OCI-LY7 (cell line): ENCODE data around the gene FPR1. TPM values are rescaled to one million over a fixed set of nuclear protein-coding genes. Genes with fewer than 3 reads are reported as not detected.

Source experiments
- BruUV-seq: library from RNA; stranded (reverse); fragments of 400-500 nt; replicated peaks from 2 replicates; lab custom pipeline; 2021; lab: Mats Ljungman, UMichigan
- CTCF ChIA-PET: fragments of 300-600 bp; sonication (Branson Sonifier 250); formaldehyde crosslinking; loops from one replicate; lab custom pipeline; 2022; ENCODE audit warnings: antibody characterized with exemption; ENCODE audit not compliant: unreplicated experiment; lab: Charles Lee
- POLR2A ChIA-PET: fragments of 300-600 bp; sonication (Branson Sonifier 250); formaldehyde crosslinking; loops from one replicate; lab custom pipeline; 2022; ENCODE audit warnings: antibody characterized with exemption; lab: Charles Lee
- DNase-seq: peaks from one replicate; pipeline ENCODE4 v3.0.0-alpha.2; 2015; ENCODE audit warnings: low spot score
- H2AFZ ChIP-seq: fragments of 200-600 bp; sonication (generic), shearing (Covaris generic); 2 replicates; pipeline ENCODE4 v1.6.1; 2014; ENCODE audit warnings: mild to moderate bottlenecking, antibody characterized with exemption, low read length, moderate library complexity
- H3K27ac ChIP-seq: fragments of 200-600 bp; sonication (generic); 2 replicates; pipeline ENCODE4 v1.5.1; 2014; ENCODE audit warnings: mixed run types, low read depth, mild to moderate bottlenecking, moderate library complexity, low read length, inconsistent platforms; ENCODE audit not compliant: poor library complexity, severe bottlenecking
- H3K36me3 ChIP-seq: fragments of 200-600 bp; sonication (generic); 2 replicates; pipeline ENCODE4 v1.6.1; 2014; ENCODE audit warnings: mild to moderate bottlenecking, antibody characterized with exemption, low read length, moderate library complexity, mixed read lengths; ENCODE audit not compliant: insufficient read depth
- H3K4me1 ChIP-seq: fragments of 200-600 bp; sonication (generic); 2 replicates; pipeline ENCODE4 v1.5.1; 2014; ENCODE audit warnings: mild to moderate bottlenecking, low read length; ENCODE audit not compliant: insufficient read depth, poor library complexity, severe bottlenecking
- H3K4me2 ChIP-seq: fragments of 200-600 bp; sonication (generic); 2 replicates; pipeline ENCODE4 v1.6.1; 2014; ENCODE audit warnings: mild to moderate bottlenecking, low read length
- H3K4me3 ChIP-seq: fragments of 200-600 bp; sonication (generic); 2 replicates; pipeline ENCODE4 v1.5.1; 2014; ENCODE audit warnings: mild to moderate bottlenecking, low read depth, low read length; ENCODE audit not compliant: poor library complexity, severe bottlenecking
- H3K79me2 ChIP-seq: fragments of 200-600 bp; sonication (generic); 2 replicates; pipeline ENCODE4 v1.6.1; 2016; ENCODE audit warnings: low read depth, mild to moderate bottlenecking, low read length, moderate library complexity, mixed read lengths; ENCODE audit not compliant: insufficient read depth
- H3K9me2 ChIP-seq: fragments of 200-600 bp; sonication (generic); 2 replicates; pipeline ENCODE4 v1.6.1; 2016; ENCODE audit warnings: mild to moderate bottlenecking, low read length, mixed read lengths; ENCODE audit not compliant: insufficient read depth
- H3K9me3 ChIP-seq: fragments of 200-600 bp; sonication (generic); 2 replicates; pipeline ENCODE4 v1.6.1; 2014; ENCODE audit warnings: mild to moderate bottlenecking, mixed run types, low read length, mixed read lengths
- H4K20me1 ChIP-seq: fragments of 200-600 bp; sonication (generic); 2 replicates; pipeline ENCODE4 v1.6.1; 2014; ENCODE audit warnings: mild to moderate bottlenecking, antibody characterized with exemption, low read length, moderate library complexity, mixed read lengths; ENCODE audit not compliant: insufficient read depth
- EZH2phosphoT487 ChIP-seq: fragments of 200-600 bp; sonication (generic); IDR thresholded peaks from 2 replicates; pipeline ENCODE4 v1.6.1; 2018; ENCODE audit warnings: low read depth, borderline replicate concordance, mild to moderate bottlenecking, mixed run types, antibody characterized with exemption, low read length, moderate library complexity, mixed read lengths
- intact Hi-C: fragments of 100-400 bp; cut with micrococcal nuclease; formaldehyde crosslinking; loops from one replicate; pipeline ENCODE4 v1.10.0; 2022; ENCODE audit not compliant: unreplicated experiment
- total RNA-seq, 2 experiments: library from RNA; depleted of rRNA in 1 of 2; stranded (reverse); fragments of >200 nt in 1 of 2; shearing (Covaris generic) in 1 of 2; gene quantifications; 2 replicates each; pipeline ENCODE4 v1.2.3, GENCODE V29; 2014 to 2022
- TF ChIP-seq, protein P1 (sequence below): fragments of 200-600 bp; sonication (generic); conservative IDR thresholded peaks from 2 replicates; pipeline ENCODE4 v1.5.1; 2014; ENCODE audit warnings: mild to moderate bottlenecking, antibody characterized with exemption, low read length, moderate library complexity, mixed read lengths

Gene FPR1
- total RNA-seq, 2 experiments from 2014 or later, result not detected

DNA sequence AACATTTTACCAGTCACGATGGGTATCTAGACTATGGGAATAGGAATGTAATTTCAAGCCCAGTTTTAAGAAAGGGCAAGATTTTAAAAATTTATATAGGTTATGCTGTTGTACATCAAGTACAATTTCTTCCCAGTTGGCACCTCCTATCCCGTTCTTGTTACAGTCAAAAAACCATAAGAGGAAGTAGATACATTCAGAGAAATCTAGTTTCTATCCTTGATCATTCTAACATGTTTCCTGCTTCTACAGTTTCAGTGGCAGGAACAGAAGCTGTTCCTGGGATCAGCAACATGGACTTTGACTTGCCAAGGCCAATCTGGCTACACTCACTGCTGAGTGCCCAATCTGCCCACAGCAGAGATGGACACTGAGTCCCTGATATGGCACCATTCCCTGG, 28.6 kb upstream of the FPR1 start:
- no peaks in the 10 kb centered on the region for H3K79me2 ChIP-seq
- DNase-seq, result no peak
- no peaks in the 10 kb centered on the region for H3K36me3 ChIP-seq
- no peak for TF ChIP-seq EZH2phosphoT487
- TF ChIP-seq, protein P1, sequence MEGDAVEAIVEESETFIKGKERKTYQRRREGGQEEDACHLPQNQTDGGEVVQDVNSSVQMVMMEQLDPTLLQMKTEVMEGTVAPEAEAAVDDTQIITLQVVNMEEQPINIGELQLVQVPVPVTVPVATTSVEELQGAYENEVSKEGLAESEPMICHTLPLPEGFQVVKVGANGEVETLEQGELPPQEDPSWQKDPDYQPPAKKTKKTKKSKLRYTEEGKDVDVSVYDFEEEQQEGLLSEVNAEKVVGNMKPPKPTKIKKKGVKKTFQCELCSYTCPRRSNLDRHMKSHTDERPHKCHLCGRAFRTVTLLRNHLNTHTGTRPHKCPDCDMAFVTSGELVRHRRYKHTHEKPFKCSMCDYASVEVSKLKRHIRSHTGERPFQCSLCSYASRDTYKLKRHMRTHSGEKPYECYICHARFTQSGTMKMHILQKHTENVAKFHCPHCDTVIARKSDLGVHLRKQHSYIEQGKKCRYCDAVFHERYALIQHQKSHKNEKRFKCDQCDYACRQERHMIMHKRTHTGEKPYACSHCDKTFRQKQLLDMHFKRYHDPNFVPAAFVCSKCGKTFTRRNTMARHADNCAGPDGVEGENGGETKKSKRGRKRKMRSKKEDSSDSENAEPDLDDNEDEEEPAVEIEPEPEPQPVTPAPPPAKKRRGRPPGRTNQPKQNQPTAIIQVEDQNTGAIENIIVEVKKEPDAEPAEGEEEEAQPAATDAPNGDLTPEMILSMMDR, result no peak
- H3K9me3 ChIP-seq, result no peaks in the 10 kb centered on the region
- no peaks in the 10 kb centered on the region for H3K4me1 ChIP-seq
- H3K4me2 ChIP-seq, result no peak overlapping the region
- H3K9me2 ChIP-seq, result no peaks in the 10 kb centered on the region
- BruUV-seq, result no TSS peak
- no peaks in the 10 kb centered on the region; the same call in 1 of the 2 replicates for H4K20me1 ChIP-seq
- CTCF ChIA-PET, result no interaction called here
- intact Hi-C loops, result no loop called here
- no peak overlapping the region for H3K27ac ChIP-seq
- H3K4me3 ChIP-seq, result no peak overlapping the region
- H2AFZ ChIP-seq, result no peak overlapping the region
- POLR2A ChIA-PET, result no interaction called here

DNA sequence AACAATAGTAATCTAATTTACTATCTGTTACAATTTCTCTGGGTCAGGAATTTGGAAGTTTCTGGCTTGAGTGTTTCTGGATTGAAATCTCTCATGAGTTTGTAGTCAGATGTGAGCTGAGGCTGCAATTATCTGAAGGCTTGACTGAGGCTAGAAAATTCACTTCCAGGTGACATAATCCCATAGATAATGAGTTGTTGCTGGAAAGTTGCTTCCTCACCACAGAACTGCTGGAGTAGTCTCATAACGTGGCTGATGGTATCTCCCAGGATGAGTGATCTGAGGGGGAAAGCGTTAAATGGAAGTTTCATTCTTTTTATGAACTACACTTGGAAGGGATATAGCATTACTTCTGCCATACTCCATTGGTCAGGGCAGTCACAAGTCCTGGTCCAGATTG, 28.0 kb upstream of the FPR1 start:
- H3K4me1 ChIP-seq, result no peaks in the 10 kb centered on the region
- ChIA-PET POLR2A (no interaction called here), CTCF (no interaction called here)
- BruUV-seq, result no TSS peak
- no peak for DNase-seq
- TF ChIP-seq, protein P1, result no peak
- no peak for TF ChIP-seq EZH2phosphoT487
- no peak overlapping the region for H2AFZ ChIP-seq
- H4K20me1 ChIP-seq, result no peaks in the 10 kb centered on the region; the same call in 1 of the 2 replicates
- H3K4me2 ChIP-seq, result no peak overlapping the region
- H3K36me3 ChIP-seq, result no peaks in the 10 kb centered on the region
- intact Hi-C loops, result loop anchor here (5.0 kb wide), 2 partner anchors 117 to 458 kb away; no protein-coding TSS in a partner anchor
- H3K9me3 ChIP-seq, result no peaks in the 10 kb centered on the region
- no peak overlapping the region for H3K27ac ChIP-seq
- H3K9me2 ChIP-seq, result no peaks in the 10 kb centered on the region
- H3K4me3 ChIP-seq, result no peak overlapping the region
- no peaks in the 10 kb centered on the region for H3K79me2 ChIP-seq

DNA sequence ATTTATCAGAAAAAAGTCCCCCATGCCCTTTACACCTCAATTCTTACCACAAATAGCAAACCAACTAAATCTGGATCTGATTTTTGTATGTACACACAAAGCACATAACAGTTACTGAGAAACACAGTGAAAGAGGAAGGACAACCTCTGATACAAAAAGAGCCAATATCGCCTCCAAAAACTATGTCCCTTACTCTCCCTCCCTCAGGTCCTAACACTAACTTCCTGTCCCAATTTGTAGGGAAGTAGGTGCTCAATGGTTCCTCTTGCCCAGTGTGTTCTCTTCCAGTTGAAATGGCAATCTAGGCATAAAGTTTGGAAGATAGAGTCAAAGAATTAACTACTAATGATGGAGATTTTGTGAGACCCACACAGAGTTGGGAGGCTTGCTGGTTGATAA, 27.5 kb upstream of the FPR1 start:
- Histone ChIP-seq H3K4me1 (no peaks in the 10 kb centered on the region), H4K20me1 (no peaks in the 10 kb centered on the region; the same call in 1 of the 2 replicates), H3K79me2 (no peaks in the 10 kb centered on the region), H3K9me2 (no peaks in the 10 kb centered on the region), H3K36me3 (no peaks in the 10 kb centered on the region), H3K27ac (no peak overlapping the region), H2AFZ (no peak overlapping the region), H3K9me3 (no peaks in the 10 kb centered on the region), H3K4me3 (no peak overlapping the region), H3K4me2 (no peak overlapping the region)
- CTCF ChIA-PET, result no interaction called here
- no peak for TF ChIP-seq EZH2phosphoT487
- no peak for DNase-seq
- POLR2A ChIA-PET, result no interaction called here
- intact Hi-C loops, result loop anchor here (5.0 kb wide), 2 partner anchors 117 to 458 kb away; no protein-coding TSS in a partner anchor
- BruUV-seq, result no TSS peak
